ENCODE results near the gene TMEM81. TPM values are rescaled to one million over a fixed set of nuclear protein-coding genes. Genes with fewer than 3 reads are reported as not detected.

Gene TMEM81, protein sequence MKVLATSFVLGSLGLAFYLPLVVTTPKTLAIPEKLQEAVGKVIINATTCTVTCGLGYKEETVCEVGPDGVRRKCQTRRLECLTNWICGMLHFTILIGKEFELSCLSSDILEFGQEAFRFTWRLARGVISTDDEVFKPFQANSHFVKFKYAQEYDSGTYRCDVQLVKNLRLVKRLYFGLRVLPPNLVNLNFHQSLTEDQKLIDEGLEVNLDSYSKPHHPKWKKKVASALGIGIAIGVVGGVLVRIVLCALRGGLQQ
- total RNA-seq (2014; rRNA removed; shearing (Covaris generic)): 4.5 and 6.0 TPM in 2 replicates
- polyA plus RNA-seq (2014; cell fraction: nucleus; rRNA removed): 3.9 and 5.0 TPM in 2 replicates

DNA sequence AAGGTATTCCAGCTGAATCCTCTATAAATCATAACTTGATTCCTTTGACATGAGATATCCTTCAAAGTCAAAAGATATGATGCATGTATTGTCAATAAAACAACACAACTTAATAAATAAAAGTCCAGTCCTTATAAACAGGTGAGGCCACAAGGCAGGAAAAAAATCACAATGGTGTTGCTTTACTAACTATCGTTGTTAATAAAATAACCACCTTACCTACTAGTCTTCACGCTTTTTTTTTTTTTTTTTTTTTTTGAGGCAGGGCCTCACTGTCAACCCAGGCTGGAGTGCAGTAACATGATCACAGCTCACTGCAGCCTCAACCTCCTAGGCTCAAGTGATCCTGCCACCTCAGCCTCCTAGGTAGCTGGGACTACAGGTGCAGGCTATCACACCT, at the start of gene TMEM81:
TSS of gene TMEM81 (minus strand) at position 101 of the 400 bp plus-strand sequence. CDS start 140 bp downstream, outside the sequence.
- DNase-seq (ENCODE audit: extremely low read depth, low read depth): no peak

DNA sequence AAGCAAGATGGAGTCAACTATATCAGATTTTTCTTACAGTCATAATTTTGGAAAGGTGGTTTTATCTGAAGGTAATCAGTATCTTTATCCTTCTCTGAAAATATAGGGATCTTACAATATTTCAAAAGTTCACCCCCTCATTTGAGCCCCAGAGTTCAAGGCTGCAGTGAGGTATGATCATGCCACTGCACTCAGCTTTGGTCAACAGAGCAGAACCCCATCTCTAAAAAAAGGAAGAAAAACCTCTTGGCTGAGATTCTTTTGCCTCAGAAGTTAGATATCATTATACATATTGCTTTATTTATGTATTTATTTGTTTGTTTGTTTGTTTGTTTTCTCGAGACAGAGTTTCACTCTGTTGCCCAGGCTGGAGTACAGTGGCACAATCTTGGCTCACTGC, 49.0 kb upstream of the TMEM81 start:
- DNase-seq (ENCODE audit: extremely low read depth, low read depth): no peak

DNA sequence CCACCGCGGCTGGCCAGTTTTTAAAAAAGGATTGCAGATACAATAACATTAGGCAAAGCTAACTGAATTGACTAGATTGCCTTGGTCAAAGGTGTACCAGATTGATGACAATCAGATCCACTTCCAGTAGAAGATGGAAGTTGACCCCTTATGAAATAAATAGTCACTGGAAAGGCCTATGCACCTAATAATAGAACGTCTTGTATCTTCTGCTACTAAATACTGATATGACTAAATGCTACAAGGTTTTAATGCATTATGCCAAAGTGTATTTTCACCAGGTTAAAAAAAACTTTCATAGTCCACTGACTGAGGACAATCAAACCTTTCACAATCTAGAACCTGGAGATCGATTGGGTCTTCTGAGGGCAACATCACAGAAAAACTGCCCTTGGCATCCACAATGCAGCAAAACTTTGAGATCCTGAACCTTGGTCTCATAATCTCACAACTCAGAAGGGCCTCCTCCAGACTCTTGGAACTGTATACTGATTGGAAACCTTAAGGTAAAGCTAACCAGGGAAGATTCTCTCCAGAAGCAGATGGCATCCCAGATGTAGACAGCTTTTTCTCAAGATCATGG, 45.3 kb upstream of the TMEM81 start:
- no peak for DNase-seq (ENCODE audit: extremely low read depth, low read depth)

DNA sequence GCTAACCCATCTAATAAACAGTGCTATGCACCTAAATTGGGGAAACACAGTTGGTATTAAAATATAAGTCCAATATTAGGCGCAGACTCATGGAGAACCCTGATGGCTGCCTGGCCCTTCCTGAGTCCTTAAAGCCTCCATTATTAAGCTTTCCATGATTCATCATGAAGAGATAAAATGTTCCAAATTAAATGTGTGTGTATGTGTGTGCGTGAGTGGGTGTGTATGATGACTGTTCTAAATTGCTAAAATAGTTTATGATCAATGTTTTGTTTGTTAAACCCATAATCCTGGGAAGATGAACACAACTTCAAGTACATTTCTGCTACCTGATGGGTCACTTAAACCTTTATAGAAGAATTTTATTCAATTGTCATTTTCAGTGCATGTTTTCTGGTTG, 43.8 kb upstream of the TMEM81 start:
- no peak for DNase-seq (ENCODE audit: extremely low read depth, low read depth)

DNA sequence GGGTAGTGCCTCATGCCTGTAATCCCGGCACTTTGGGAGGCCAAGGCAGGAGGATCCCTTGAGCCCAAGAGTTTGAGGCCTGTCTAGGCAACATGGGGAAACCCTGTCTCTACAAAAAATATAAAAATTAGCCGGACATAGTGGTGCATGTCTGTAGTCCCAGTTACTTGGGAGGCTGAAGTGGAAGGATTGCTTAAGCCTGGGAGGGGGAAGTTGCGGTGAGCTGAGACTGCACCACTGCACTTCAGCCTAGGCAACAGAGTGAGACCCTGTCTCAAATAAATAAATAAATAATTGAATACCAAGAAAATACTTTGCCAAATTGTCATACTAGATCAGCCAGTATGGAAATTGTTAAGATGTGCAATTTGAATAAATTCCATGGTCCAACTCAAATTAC, 43.4 kb upstream of the TMEM81 start:
- no peak for DNase-seq (ENCODE audit: extremely low read depth, low read depth)

DNA sequence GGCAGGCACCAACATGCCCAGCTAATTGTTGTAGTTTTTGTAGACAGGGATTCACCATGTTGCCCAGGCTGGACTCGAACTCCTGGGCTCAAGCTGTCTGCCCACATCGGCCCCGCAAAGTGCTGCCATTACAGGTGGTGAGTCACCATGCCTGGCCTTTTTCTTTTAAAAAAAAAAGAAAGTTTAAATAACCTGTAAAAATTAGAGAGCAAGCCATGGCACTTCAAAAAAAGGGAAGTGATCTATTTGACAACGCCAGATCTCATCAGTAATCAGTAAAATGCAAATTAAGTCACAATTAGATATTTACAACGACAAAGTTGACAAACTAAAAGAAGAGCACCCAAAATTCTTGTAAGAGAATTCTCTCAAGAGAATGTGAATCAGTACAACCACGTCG, 40.5 kb upstream of the TMEM81 start:
- no peak for DNase-seq (ENCODE audit: extremely low read depth, low read depth)

DNA sequence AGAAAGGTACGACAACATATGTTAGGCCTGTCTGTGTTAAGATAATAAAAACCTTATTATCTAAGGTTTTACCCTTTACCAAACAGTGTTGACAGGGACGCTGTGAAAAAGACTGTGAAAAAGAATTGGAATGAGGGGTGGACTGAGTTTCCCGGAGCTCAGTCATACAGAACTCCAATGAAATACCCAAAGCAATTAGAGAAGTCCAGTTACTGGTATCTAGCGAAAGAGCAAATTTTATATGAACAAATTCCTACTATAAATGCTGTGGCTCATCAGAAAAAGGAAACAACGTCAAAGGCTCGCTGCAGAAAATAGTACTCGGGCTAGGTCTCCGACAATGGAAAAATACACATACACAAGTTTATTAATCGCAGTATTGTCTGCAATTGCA, 38.2 kb upstream of the TMEM81 start:
- no peak for DNase-seq (ENCODE audit: extremely low read depth, low read depth)

DNA sequence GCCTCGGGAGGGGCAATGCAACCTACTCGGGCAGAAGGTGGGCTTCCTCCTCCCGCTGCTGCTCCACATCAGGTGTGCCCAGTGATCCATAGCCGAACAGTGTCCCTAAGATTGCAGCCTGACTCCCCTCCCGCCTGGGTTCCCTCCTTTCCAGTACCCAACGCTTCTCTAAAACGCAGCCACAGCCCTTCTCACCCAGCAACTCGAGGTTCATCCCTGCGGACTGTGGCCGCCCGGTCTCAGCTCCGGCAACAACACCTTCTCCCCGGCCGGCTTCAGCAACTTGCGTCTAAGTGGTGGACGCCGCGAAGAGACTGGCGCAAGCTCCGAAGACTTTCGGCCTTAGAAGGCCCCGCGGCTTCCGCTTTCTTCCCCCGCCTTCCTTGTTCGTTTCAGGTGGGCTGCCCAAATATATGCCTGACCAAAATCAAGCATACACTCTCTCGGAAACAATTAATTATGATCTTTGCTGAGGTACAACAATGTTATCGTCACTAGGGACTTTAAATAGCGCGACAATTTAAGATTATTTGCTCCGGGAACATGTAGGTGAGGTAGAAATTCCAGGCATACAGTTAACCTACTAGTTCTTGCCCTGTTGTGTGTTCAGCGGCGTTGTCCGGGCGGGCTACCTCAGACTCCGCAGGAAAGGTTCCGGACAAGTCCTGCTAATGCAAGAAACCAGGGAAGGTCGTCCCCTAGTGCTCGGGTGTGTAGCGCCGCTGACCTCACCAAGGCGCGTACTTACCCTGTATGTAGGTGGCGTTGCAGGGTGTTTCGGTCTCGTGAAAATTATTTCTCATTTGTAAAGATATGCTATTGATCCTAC, 37.6 kb upstream of the TMEM81 start, which contains the start of gene RBBP5:
TSS of gene RBBP5 (minus strand) at position 319 of the 829 bp plus-strand sequence. CDS start at position 214, 105 bp downstream.
- DNase-seq (ENCODE audit: extremely low read depth, low read depth): peak; percentile 99

DNA sequence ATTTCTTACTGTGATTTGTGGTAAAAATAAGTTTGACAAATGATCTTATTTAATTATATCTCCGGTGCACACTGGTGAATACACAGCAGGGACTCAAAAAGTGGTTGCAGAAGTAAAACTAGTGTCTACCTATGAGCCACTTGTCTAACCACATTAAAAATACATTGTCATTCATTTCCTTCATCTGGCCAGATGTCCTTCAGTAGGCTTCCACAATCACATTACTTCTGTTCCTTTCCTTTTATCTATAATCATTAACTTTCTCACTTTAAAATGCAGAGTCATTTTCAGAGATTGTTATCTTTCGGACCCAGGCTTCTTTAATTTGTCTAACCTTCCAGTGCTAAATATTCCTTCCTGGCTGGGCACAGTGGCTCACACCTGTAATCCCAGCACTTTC, 34.5 kb upstream of the TMEM81 start:
- DNase-seq (ENCODE audit: extremely low read depth, low read depth): no peak

DNA sequence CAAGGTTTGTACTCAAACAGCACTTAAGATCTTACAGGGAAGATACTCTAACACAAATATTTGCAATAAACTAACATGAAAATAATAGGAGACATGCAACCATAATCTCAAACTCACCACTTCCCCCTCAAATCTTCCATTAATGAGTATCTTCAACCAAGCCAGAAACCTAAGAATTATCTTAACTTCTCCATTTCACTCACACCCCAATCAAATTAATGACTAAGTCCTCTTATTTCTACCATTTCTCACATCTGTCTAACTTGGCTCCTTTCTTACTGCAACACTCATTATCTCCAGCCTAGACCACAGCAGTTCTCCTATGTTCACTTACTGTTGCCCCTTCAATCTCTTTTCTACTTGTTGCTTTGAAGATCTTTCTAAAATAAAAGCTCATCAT, 27.1 kb upstream of the TMEM81 start:
- no peak for DNase-seq (ENCODE audit: extremely low read depth, low read depth)

DNA sequence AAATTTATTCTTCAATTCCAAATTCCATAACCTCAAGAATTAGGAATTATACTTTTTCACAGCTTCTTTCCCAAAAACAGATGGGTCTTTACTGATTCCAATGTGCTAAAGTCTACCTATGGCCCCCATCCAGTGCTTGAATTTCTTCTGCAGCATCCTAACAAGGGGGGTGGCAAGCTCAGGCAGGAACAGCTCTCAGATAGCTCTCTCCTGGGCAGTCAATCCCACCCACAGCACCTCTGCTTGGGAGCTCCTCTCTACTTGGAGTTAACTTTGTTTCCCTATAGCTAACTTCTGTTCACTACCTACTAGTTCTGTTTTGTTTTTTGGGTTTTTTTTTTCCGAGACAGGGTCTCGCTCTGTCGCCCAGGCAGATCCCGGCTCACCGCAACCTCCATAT, 25.5 kb upstream of the TMEM81 start:
- no peak for DNase-seq (ENCODE audit: extremely low read depth, low read depth)

DNA sequence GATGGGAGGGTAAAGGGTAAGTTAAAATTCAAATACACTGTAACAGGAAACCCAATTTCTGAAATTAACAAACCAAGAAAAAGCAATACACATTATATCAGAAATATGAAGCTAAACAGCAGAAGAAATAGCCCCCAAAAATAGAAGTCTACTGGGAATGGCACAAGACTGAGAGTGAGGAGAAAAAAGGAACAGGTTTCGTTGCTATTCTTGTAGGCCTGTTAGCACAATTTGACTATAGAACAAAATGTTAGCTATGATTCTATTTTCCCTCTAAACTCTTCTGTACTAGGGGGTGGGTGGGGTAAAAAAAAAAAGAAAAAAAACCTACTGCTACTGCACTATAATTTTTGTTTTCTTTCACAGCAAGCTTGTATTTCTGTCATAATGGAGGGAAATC, 25.0 kb upstream of the TMEM81 start:
- no peak for DNase-seq (ENCODE audit: extremely low read depth, low read depth)

DNA sequence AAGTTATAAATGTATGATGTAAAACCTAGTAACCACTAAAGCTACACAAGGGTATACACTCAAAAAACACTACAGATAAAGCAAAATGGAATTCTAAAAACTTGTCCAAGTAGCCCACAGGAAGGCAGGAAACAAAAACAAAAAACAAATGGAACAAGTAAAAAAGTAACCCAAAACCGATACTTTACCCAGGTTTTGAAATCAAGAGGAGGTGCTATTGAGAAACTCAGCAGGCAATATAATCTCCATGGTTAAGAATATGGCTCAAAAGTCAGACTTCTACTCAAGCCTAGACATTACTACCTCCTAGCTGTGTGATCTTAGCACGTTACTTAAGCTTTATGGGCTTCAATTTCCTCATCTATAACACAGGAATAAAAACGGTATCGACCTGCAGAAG, 24.2 kb upstream of the TMEM81 start:
- no peak for DNase-seq (ENCODE audit: extremely low read depth, low read depth)

DNA sequence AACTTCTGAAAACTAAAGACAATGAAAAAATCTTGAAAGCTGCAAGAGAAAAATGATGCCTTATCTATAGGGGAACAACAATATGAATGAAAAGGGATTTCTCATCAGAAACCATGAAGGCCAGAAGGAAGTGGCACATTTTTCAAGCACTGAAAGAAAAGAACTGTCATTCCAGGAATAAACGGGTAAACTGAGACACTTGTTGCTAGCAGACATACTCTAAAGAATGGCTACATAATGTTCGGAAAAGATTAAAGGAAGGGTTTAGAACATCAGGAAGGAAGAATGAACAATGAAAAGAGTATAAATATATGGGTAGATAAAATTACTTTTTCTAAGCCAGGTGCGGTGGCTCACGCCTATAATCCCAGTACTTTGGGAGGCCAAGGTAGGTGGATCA, 23.1 kb upstream of the TMEM81 start:
- no peak for DNase-seq (ENCODE audit: extremely low read depth, low read depth)

DNA sequence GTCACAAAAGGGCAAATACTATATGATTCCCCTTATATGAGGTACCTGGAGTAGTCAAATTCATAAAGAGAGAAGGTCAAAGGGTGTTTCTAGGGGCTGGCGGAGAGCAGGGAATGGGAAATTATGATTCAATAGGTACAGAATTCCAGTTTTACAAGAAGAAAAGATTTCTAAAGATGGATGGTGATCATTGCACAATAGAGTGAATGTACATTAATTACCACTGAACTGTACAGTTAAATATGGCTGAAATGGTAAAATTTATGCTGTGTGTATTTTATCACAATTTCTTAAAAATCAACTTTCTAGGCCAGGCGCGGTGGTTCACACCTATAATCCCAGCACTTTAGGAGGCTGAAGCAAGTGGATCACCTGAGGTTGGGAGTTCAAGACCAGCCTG, 18.1 kb upstream of the TMEM81 start:
- no peak for DNase-seq (ENCODE audit: extremely low read depth, low read depth)

DNA sequence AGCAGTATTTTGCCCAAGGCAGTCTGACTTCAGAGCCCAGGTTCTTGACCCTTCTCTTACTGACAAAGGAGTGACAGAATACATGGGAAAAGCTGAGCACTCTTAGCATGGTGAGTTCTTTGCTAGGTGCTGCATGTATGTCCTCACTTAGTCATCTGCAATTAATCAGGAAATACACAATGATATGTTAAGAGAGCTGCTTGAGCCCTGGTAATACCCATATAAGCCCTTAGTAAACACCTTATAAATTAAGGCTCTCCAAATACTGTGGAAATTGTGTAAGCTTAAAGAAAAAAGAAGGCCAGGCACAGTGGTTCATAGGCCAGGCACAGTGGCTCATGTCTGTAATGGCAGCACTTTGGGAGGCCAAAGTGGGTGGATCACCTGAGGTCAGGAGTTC, 14.0 kb upstream of the TMEM81 start:
- no peak for DNase-seq (ENCODE audit: extremely low read depth, low read depth)

DNA sequence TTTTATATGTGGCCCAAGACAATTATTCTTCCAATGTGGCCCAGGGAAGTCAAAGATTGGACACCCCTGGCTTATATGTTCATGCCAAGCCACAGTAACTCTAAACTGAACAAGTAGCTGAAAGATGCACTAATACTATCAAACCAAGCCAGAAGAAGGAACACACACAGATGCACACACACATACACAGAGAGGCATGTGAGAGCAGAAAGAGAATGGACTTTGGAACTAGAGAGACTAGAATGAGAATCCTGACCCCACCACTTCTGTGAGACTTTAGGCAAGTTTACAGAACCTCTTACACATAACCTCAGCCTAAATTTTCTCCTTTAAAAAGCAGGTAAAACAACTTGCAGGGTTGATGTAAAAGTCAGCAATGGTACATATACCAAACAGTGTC, 11.2 kb upstream of the TMEM81 start:
- no peak for DNase-seq (ENCODE audit: extremely low read depth, low read depth)

DNA sequence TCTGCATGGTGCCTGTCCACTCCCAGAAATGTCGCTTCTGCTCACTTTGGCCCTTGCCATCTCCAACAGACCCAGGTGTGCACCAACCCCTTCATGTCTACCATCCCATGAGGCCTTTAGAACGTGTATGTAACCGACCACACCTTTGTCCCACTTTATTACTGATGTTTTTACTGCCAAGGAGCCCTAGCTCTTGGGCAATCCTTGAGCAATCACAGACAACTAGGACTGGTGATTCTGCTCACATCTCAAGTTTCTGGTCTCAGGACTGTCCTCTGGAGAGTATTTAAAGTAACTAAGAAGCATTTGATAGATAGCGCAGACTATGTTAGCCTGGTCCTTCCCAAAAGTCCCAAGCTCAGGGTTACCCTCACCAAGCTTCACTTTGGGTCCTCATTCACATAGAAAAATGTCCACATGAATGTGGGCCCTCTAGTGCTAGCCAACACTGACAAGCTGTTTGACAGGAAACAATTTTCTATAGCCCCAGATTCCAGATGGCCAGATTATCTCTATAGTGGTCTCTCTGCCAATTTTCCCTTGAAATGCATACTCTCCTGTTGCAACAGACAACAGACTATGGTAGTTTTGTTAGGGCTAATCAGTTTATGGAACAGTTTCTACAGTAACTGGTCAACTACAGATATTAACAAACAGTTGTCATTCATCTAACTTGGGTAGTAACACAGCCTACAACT, 6.9 kb upstream of the TMEM81 start:
- no peak for DNase-seq (ENCODE audit: extremely low read depth, low read depth)

DNA sequence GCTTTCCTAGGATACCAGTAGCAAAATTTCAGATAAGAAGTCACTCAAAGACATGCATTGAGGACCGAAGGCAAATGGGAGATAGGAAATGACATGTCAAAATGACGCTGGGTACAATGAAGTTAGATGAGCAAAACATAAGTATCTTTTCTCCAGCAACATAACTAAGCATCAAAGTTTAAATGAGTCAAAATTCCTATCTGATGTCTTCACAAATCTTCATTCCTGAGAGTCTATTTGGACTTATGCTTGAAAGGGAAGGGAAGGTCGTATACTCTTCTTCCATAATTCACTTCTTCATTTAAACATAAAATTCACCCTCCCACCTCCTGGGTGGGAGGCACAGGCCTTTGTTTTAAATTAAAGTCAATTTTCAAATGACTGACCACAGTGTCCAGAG, 4.1 kb upstream of the TMEM81 start:
- no peak for DNase-seq (ENCODE audit: extremely low read depth, low read depth)

DNA sequence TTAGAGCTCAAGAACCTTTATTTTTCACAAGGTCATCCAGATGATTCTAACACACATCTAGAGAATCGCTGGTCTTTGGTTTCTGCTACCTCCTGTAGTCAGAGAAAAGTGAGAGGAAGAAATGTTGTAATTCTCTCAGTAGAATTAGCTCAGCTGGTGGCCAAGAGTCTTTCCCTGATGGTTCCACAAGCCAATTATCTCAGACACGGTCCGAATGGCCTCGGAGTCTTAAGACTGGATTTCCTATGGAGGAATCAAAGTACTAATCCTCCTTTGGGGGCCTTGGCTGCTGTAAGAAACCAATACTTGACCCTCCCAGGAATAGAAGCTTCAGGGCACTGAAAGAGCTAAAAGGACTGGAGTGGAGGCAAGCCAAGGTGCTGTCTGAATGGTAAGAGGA, 1.8 kb downstream of the TMEM81 start:
- DNase-seq (ENCODE audit: extremely low read depth, low read depth): no peak

DNA sequence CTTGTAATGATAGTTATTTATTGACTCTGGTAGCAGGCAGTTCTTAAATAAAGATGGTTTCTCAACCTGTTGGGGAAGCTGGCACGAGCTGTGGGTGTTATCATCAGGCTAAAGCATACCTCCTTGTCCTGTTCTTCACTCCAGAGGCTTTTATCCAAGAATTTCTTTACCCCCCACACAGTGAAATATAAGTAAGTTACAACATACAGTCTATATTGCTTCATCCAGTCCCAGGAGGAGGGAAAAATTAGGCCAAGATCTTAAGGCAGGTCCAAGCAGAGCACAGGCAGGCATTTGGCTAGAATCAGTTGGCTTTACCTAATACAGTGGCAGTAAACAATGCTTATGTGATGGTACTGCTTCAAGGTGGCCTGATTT, 6.3 kb downstream of the TMEM81 start:
- no peak for DNase-seq (ENCODE audit: extremely low read depth, low read depth)
